Cortex of kidney (tissue), 1 donor: ENCODE results near the gene SPSB2.

ENCODE experiments used
- DNase-seq: peaks from one replicate; lab custom pipeline; 2025; lab: John Stamatoyannopoulos, UW

SPSB2 gene

GRCh38 chr12:6851153-6851920, 21.8 kb downstream of the SPSB2 start, which contains the start of gene CDCA3:
Gene CDCA3, minus strand, starts transcription at chr12:6851286. Its CDS starts 334 bp downstream, at chr12:6850952.
- DNase-seq: no peak

GRCh38 chr12:6850796-6851152, 22.3 kb downstream of the SPSB2 start:
- DNase-seq: no peak

GRCh38 chr12:6849976-6850560, 23.0 kb downstream of the SPSB2 start:
- no peak for DNase-seq

GRCh38 chr12:6849427-6849826, 23.7 kb downstream of the SPSB2 start:
- no peak for DNase-seq

- DNase-seq: no peak
Observed at GRCh38 chr12:6847676-6848075, 25.4 kb downstream of the SPSB2 start.

GRCh38 chr12:6846316-6846869, 26.7 kb downstream of the SPSB2 start:
- no peak for DNase-seq

GRCh38 chr12:6845395-6845794, 27.7 kb downstream of the SPSB2 start:
- DNase-seq: no peak

- DNase-seq: no peak
Observed at GRCh38 chr12:6843118-6843902, 29.8 kb downstream of the SPSB2 start.

GRCh38 chr12:6842075-6842474, 31.0 kb downstream of the SPSB2 start:
- no peak for DNase-seq

GRCh38 chr12:6840761-6841515, 32.2 kb downstream of the SPSB2 start, which contains the start of gene GNB3:
Gene GNB3, plus strand, starts transcription at chr12:6840925. Its CDS starts 363 bp downstream, at chr12:6841288.
- DNase-seq: no peak

GRCh38 chr12:6840330-6840729, 32.8 kb downstream of the SPSB2 start:
- no peak for DNase-seq

- DNase-seq: no peak
Observed at GRCh38 chr12:6839482-6840201, 33.5 kb downstream of the SPSB2 start.

GRCh38 chr12:6838854-6839253, 34.2 kb downstream of the SPSB2 start:
- DNase-seq: no peak

- DNase-seq: no peak
Observed at GRCh38 chr12:6837370-6838060, 35.6 kb downstream of the SPSB2 start.

GRCh38 chr12:6836851-6837250, 36.3 kb downstream of the SPSB2 start:
- DNase-seq: no peak

GRCh38 chr12:6834873-6835272, 38.2 kb downstream of the SPSB2 start:
- no peak for DNase-seq

- DNase-seq: no peak
Observed at GRCh38 chr12:6834254-6834653, 38.8 kb downstream of the SPSB2 start.

GRCh38 chr12:6833189-6833890, 39.8 kb downstream of the SPSB2 start:
- DNase-seq: no peak

- DNase-seq: no peak
Observed at GRCh38 chr12:6832125-6832524, 41.0 kb downstream of the SPSB2 start.

- DNase-seq: no peak
Observed at GRCh38 chr12:6831450-6831995, 41.6 kb downstream of the SPSB2 start.
